Osteoblast (primary cell): ENCODE measurements around the gene IVL. TPM values are rescaled to one million over a fixed set of nuclear protein-coding genes. Genes with fewer than 3 reads are reported as not detected.

Experiments used
- DNase-seq: peaks from one replicate; pipeline ENCODE4 v3.0.0; 2011; ENCODE audit warnings: low spot score, mixed read lengths; ENCODE audit not compliant: insufficient read length; ENCODE audit errors: missing footprints
- H2AFZ ChIP-seq: 2 replicates; pipeline ENCODE4 v1.6.0; 2011; ENCODE audit warnings: mild to moderate bottlenecking, low read length
- H3K27ac ChIP-seq: 2 replicates; pipeline ENCODE4 v1.5.1; 2011; ENCODE audit warnings: mild to moderate bottlenecking, low read depth, low read length, moderate library complexity
- H3K27me3 ChIP-seq: 2 replicates; pipeline ENCODE4 v1.6.0; 2012; ENCODE audit warnings: mild to moderate bottlenecking, control low read depth, inconsistent platforms, low read length, moderate library complexity; ENCODE audit not compliant: insufficient read depth
- H3K36me3 ChIP-seq: 2 replicates; pipeline ENCODE4 v1.5.1; 2011; ENCODE audit warnings: mild to moderate bottlenecking, low read length, control low read depth, moderate library complexity; ENCODE audit not compliant: insufficient read depth
- H3K4me1 ChIP-seq: 2 replicates; pipeline ENCODE4 v1.5.1; 2011; ENCODE audit warnings: mild to moderate bottlenecking, low read length, control low read depth, moderate library complexity; ENCODE audit not compliant: insufficient read depth
- H3K4me2 ChIP-seq: 2 replicates; pipeline ENCODE4 v1.6.0; 2011; ENCODE audit warnings: mild to moderate bottlenecking, low read length; ENCODE audit not compliant: insufficient read depth
- H3K4me3 ChIP-seq: fragments of 200-600 bp; sonication (generic); 3 replicates; pipeline ENCODE4 v1.5.1; 2012; ENCODE audit warnings: mild to moderate bottlenecking, low read length, inconsistent platforms; ENCODE audit not compliant: insufficient read depth
- H3K79me2 ChIP-seq: 2 replicates; pipeline ENCODE4 v1.6.0; 2012; ENCODE audit warnings: mild to moderate bottlenecking, low read length, control low read depth, inconsistent platforms; ENCODE audit not compliant: insufficient read depth
- H3K9me3 ChIP-seq: 2 replicates; pipeline ENCODE4 v1.5.1; 2011; ENCODE audit warnings: low read depth, low read length, control low read depth
- H4K20me1 ChIP-seq: 2 replicates; pipeline ENCODE4 v1.6.0; 2012; ENCODE audit warnings: mild to moderate bottlenecking, low read length, control low read depth; ENCODE audit not compliant: insufficient read depth
- total RNA-seq: library from RNA; depleted of rRNA; stranded (reverse); fragments of >200 nt; gene quantifications from 2 replicates; pipeline ENCODE4 v1.2.3, GENCODE V29; 2012
- TF ChIP-seq, protein P1 (sequence below): IDR thresholded peaks from 2 replicates; pipeline ENCODE4 v1.5.1; 2011; ENCODE audit warnings: mild to moderate bottlenecking, low read depth, low read length, moderate library complexity; ENCODE audit errors: extremely low read depth

IVL gene
- total RNA-seq, 1 donor: not detected

DNA sequence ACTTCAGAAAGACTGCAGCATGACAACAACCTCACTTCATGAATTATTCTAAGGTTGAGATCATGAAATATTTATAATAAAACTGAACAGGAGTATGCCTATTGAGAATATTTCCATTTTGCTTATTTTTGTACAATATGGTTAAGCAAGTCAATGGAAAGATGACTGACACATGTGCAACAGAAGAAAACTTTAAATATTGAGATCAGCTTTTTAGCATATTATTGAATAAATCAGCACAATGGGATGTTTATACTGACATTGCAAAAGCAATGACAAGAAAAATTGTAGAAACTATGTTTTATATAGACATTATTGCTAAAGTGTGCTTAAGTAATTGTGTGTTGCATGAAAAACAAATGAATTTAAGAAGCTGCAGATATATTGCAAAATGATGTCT lies 43.9 kb upstream of the IVL start:
- Histone ChIP-seq H3K4me3 (no peak overlapping the region), H3K27me3 (no peaks in the 10 kb centered on the region), H3K79me2 (no peaks in the 10 kb centered on the region), H3K4me2 (no peak overlapping the region), H3K27ac (no peak overlapping the region), H4K20me1 (no peaks in the 10 kb centered on the region), H3K4me1 (no peaks in the 10 kb centered on the region), H3K36me3 (no peaks in the 10 kb centered on the region), H2AFZ (no peak overlapping the region), H3K9me3 (no peaks in the 10 kb centered on the region)
- DNase-seq: no peak
- TF ChIP-seq, protein P1, sequence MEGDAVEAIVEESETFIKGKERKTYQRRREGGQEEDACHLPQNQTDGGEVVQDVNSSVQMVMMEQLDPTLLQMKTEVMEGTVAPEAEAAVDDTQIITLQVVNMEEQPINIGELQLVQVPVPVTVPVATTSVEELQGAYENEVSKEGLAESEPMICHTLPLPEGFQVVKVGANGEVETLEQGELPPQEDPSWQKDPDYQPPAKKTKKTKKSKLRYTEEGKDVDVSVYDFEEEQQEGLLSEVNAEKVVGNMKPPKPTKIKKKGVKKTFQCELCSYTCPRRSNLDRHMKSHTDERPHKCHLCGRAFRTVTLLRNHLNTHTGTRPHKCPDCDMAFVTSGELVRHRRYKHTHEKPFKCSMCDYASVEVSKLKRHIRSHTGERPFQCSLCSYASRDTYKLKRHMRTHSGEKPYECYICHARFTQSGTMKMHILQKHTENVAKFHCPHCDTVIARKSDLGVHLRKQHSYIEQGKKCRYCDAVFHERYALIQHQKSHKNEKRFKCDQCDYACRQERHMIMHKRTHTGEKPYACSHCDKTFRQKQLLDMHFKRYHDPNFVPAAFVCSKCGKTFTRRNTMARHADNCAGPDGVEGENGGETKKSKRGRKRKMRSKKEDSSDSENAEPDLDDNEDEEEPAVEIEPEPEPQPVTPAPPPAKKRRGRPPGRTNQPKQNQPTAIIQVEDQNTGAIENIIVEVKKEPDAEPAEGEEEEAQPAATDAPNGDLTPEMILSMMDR: no peak

DNA sequence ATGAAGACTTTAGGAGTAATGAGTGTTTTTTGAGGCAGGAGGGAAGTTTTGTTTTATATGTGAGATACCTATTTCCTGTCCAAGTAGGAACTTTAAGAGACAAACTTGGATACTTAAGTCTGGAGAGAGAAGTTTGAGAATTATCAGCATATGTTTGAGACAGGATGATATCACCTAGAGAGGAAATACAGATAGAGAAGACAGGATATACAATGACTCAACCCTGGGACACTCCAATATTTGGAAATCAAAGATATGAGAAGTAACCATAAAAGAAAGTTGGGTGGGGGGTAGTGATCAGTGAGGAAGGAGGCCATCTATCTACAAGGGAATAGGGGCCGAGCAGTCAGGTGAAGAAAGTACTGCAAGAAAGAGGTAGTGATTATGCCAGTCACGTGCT lies 42.0 kb upstream of the IVL start:
- H3K36me3 ChIP-seq: no peaks in the 10 kb centered on the region
- H3K79me2 ChIP-seq: no peaks in the 10 kb centered on the region
- H3K4me2 ChIP-seq: no peak overlapping the region
- H2AFZ ChIP-seq: no peak overlapping the region
- no peak overlapping the region for H3K4me3 ChIP-seq
- no peaks in the 10 kb centered on the region for H4K20me1 ChIP-seq
- H3K9me3 ChIP-seq: no peaks in the 10 kb centered on the region
- TF ChIP-seq, protein P1: no peak
- no peaks in the 10 kb centered on the region for H3K4me1 ChIP-seq
- DNase-seq: no peak
- no peak overlapping the region for H3K27ac ChIP-seq
- H3K27me3 ChIP-seq: no peaks in the 10 kb centered on the region

DNA sequence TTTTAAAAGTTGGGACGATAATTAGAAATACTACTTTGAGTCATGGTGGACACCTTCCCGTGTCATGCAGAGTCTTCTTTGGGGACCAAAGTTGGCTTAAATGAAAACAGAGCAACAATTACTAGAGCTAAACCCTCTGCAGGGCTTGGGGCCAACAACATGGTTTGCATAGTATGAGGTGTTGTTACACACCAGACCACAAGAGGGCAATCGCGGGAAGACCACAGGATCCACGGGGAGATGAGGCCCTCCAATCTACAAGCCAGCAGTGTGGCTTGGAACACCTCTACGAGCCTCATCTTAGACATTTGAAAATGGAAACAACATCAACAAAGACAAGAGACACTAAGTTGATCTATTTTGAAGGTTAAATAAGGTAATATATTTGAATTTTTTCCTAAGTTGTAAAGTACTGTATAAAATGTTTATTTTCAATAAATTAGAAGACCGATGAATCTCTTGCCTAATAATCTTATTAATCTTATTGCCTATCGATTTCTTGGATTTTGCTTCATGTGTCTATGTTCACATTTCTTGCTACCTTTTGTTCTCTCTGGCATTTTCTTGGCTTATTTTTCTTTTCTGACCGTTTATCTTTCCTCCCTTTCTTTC lies 38.4 kb upstream of the IVL start:
- Histone ChIP-seq H3K9me3 (no peaks in the 10 kb centered on the region), H2AFZ (no peak overlapping the region)

More for the DNA sequence above, 38.4 kb upstream of the IVL start:
- Histone ChIP-seq H3K79me2 (no peaks in the 10 kb centered on the region), H3K4me2 (no peak overlapping the region), H4K20me1 (no peaks in the 10 kb centered on the region), H3K4me1 (peaks cover 3% of the 10 kb centered on the region), H3K4me3 (no peak overlapping the region), H3K36me3 (no peaks in the 10 kb centered on the region), H3K27ac (no peak overlapping the region), H3K27me3 (no peaks in the 10 kb centered on the region)
- no peak for DNase-seq
- TF ChIP-seq, protein P1: peak; percentile 85
